Hepatocyte (in vitro differentiated cells): Measurements from ENCODE around the gene CCDC192. TPM values are rescaled to one million over a fixed set of nuclear protein-coding genes. Genes with fewer than 3 reads are reported as not detected.

ENCODE experiments used
- DNase-seq: peaks from one replicate; pipeline ENCODE4 v3.0.0-alpha.2; 2016; ENCODE audit warnings: low spot score
- H2AFZ ChIP-seq: fragments of 200-600 bp; sonication (generic); 2 replicates; pipeline ENCODE4 v1.6.0; 2016; ENCODE audit warnings: antibody characterized with exemption, mild to moderate bottlenecking
- H3K27ac ChIP-seq: fragments of 200-600 bp; sonication (generic); 2 replicates; pipeline ENCODE4 v1.5.1; 2016; ENCODE audit warnings: mild to moderate bottlenecking
- H3K27me3 ChIP-seq: fragments of 200-600 bp; sonication (generic); 2 replicates; pipeline ENCODE4 v1.6.1; 2016
- H3K36me3 ChIP-seq: fragments of 200-600 bp; sonication (generic); replicated peaks from 2 replicates; pipeline ENCODE4 v1.5.1; 2016; ENCODE audit warnings: low read depth; ENCODE audit not compliant: insufficient read depth
- H3K4me1 ChIP-seq: fragments of 200-600 bp; sonication (generic); 2 replicates; pipeline ENCODE4 v1.5.1; 2016; ENCODE audit warnings: mild to moderate bottlenecking, moderate library complexity; ENCODE audit not compliant: insufficient read depth
- H3K4me2 ChIP-seq: fragments of 200-600 bp; sonication (generic); 2 replicates; pipeline ENCODE4 v1.6.0; 2016
- H3K4me3 ChIP-seq: fragments of 200-600 bp; sonication (generic); 2 replicates; pipeline ENCODE4 v1.5.1; 2016; ENCODE audit warnings: mild to moderate bottlenecking
- H3K79me2 ChIP-seq: fragments of 200-600 bp; sonication (generic); 2 replicates; pipeline ENCODE4 v1.6.0; 2017; ENCODE audit warnings: mild to moderate bottlenecking
- H3K9me2 ChIP-seq: fragments of 200-600 bp; sonication (generic); replicated peaks from 2 replicates; pipeline ENCODE4 v1.6.0; 2017; ENCODE audit warnings: mild to moderate bottlenecking; ENCODE audit not compliant: insufficient read depth
- H3K9me3 ChIP-seq: fragments of 200-600 bp; sonication (generic); 2 replicates; pipeline ENCODE4 v1.5.1; 2016; ENCODE audit warnings: low read depth, mild to moderate bottlenecking
- H4K20me1 ChIP-seq: fragments of 200-600 bp; sonication (generic); 2 replicates; pipeline ENCODE4 v1.6.0; 2016; ENCODE audit warnings: mild to moderate bottlenecking; ENCODE audit not compliant: insufficient read depth, poor library complexity, severe bottlenecking
- CTCF ChIP-seq: fragments of 200-600 bp; sonication (generic); IDR thresholded peaks from 2 replicates; pipeline ENCODE4 v1.5.1; 2016; ENCODE audit warnings: antibody characterized with exemption, mild to moderate bottlenecking; ENCODE audit not compliant: poor library complexity
- EZH2 ChIP-seq: fragments of 200-600 bp; sonication (generic); IDR thresholded peaks from 2 replicates; pipeline ENCODE4 v1.6.1; 2016; ENCODE audit warnings: antibody characterized with exemption, mild to moderate bottlenecking, borderline replicate concordance
- EZH2phosphoT487 ChIP-seq: fragments of 200-600 bp; sonication (generic); IDR thresholded peaks from one replicate; pipeline ENCODE4 v1.6.1; 2018; ENCODE audit warnings: antibody characterized with exemption, mild to moderate bottlenecking, low read depth, moderate library complexity; ENCODE audit not compliant: unreplicated experiment, severe bottlenecking
- WGBS: methylation state at CpG from one replicate; pipeline ENCODE4 v1.1.6; 2016; ENCODE audit warnings: low lambda C conversion rate; ENCODE audit errors: missing lambda C conversion rate; 5-methylcytosine and 5-hydroxymethylcytosine counted together
- polyA plus RNA-seq: library from polyadenylated mRNA; unstranded; fragments of >200 nt; fragmentation: Nextera tagmentation; extraction: Ambion mirVana; gene quantifications from 2 replicates; pipeline ENCODE4 v1.2.1, GENCODE V29; 2016
- total RNA-seq: library from RNA; depleted of rRNA; stranded (reverse); fragments of >200 nt; gene quantifications from 2 replicates; pipeline ENCODE4 v1.2.3, GENCODE V29; 2014

CCDC192 gene
- total and polyA plus RNA-seq, 2 experiments from 2014 or later, result 0.39 TPM; not detected in 1

GRCh38 chr5:127944125-127944524, 240.9 kb downstream of the CCDC192 start:
- Histone ChIP-seq H3K27me3 (no peaks in the 10 kb centered on the region), H4K20me1 (no peaks in the 10 kb centered on the region), H3K4me3 (no peak overlapping the region), H2AFZ (no peak overlapping the region), H3K4me1 (no peaks in the 10 kb centered on the region), H3K27ac (no peak overlapping the region), H3K4me2 (no peak overlapping the region), H3K36me3 (no peaks in the 10 kb centered on the region), H3K9me3 (no peaks in the 10 kb centered on the region), H3K79me2 (no peaks in the 10 kb centered on the region), H3K9me2 (no peaks in the 10 kb centered on the region)
- DNase-seq, result no peak
- no peak for TF ChIP-seq EZH2
- no peak for TF ChIP-seq CTCF
- no peak for TF ChIP-seq EZH2phosphoT487
- WGBS, result 77% methylated on average over 5 of the region's 5 CpGs

- 93% methylated on average over 1 of the region's 1 CpG for WGBS
- TF ChIP-seq CTCF, result no peak
- TF ChIP-seq EZH2phosphoT487, result no peak
- TF ChIP-seq EZH2, result no peak
- Histone ChIP-seq H3K36me3 (no peaks in the 10 kb centered on the region), H3K27ac (no peak overlapping the region), H3K79me2 (no peaks in the 10 kb centered on the region), H3K27me3 (no peaks in the 10 kb centered on the region), H3K4me3 (no peak overlapping the region), H4K20me1 (no peaks in the 10 kb centered on the region), H3K9me2 (no peaks in the 10 kb centered on the region), H3K4me2 (no peak overlapping the region), H3K4me1 (no peaks in the 10 kb centered on the region), H3K9me3 (no peaks in the 10 kb centered on the region), H2AFZ (no peak overlapping the region)
- no peak for DNase-seq
Observed at GRCh38 chr5:127947941-127948340, 244.8 kb downstream of the CCDC192 start.

- no peak overlapping the region for H3K4me3 ChIP-seq
- H3K4me2 ChIP-seq, result no peak overlapping the region
- H4K20me1 ChIP-seq, result no peaks in the 10 kb centered on the region
- no peaks in the 10 kb centered on the region for H3K4me1 ChIP-seq
- H3K36me3 ChIP-seq, result no peaks in the 10 kb centered on the region
- peak; percentile 49 for DNase-seq
- no peaks in the 10 kb centered on the region for H3K9me2 ChIP-seq
- WGBS, result 60% methylated on average over 6 of the region's 6 CpGs
- no peaks in the 10 kb centered on the region for H3K9me3 ChIP-seq
- H3K79me2 ChIP-seq, result no peaks in the 10 kb centered on the region
- no peak for TF ChIP-seq CTCF
- TF ChIP-seq EZH2phosphoT487, result no peak
- no peak for TF ChIP-seq EZH2
- no peak overlapping the region for H2AFZ ChIP-seq
- no peak overlapping the region for H3K27ac ChIP-seq
- no peaks in the 10 kb centered on the region for H3K27me3 ChIP-seq
Observed at GRCh38 chr5:127950707-127951391, 247.7 kb downstream of the CCDC192 start.
